Activated CD4-positive, alpha-beta T cell treated with anti-CD3 and anti-CD28 coated beads, Interleukin-2, amount 10 ng/mL, durations not matched to agents 7 days and 5 days (primary cell): ENCODE measurements around the gene TCF3. TPM values are rescaled to one million over a fixed set of nuclear protein-coding genes. Genes with fewer than 3 reads are reported as not detected.

ENCODE experiments used
- CTCF ChIA-PET: fragments of 350-600 bp; sonication (Branson Sonifier 250); formaldehyde crosslinking; loops from one replicate; lab custom pipeline; 2021; ENCODE audit warnings: antibody characterized with exemption; lab: Charles Lee
- POLR2A ChIA-PET: fragments of 350-600 bp; sonication (Branson Sonifier 250); formaldehyde crosslinking; loops from one replicate; lab custom pipeline; 2021; ENCODE audit warnings: antibody characterized with exemption; lab: Charles Lee
- DNase-seq: peaks from one replicate; pipeline ENCODE4 v3.0.0-alpha.2; 2020
- H3K27ac Mint-ChIP-seq: one replicate; pipeline ENCODE4 v1.8.0; 2021; ENCODE audit warnings: mild to moderate bottlenecking, moderate library complexity, mixed read lengths
- H3K27me3 Mint-ChIP-seq: one replicate; pipeline ENCODE4 v1.8.0; 2021; ENCODE audit warnings: mixed read lengths
- H3K36me3 Mint-ChIP-seq: one replicate; pipeline ENCODE4 v1.8.0; 2021; ENCODE audit warnings: low read depth, mixed read lengths
- H3K4me1 Mint-ChIP-seq: one replicate; pipeline ENCODE4 v1.8.0; 2021; ENCODE audit warnings: mixed read lengths
- H3K4me3 Mint-ChIP-seq: one replicate; pipeline ENCODE4 v1.8.0; 2021; ENCODE audit warnings: mild to moderate bottlenecking, moderate library complexity, mixed read lengths
- H3K9me3 Mint-ChIP-seq: one replicate; pipeline ENCODE4 v1.8.0; 2021; ENCODE audit warnings: mixed read lengths
- total RNA-seq, 2 experiments: library from RNA; stranded (reverse); gene quantifications; one replicate each; pipeline ENCODE4 v1.2.3, GENCODE V29; 2021

TCF3 gene
- total RNA-seq, 2 experiments from 2014 or later: 84.5 to 85.9 TPM

GRCh38 chr19:1605236-1606137, 46.9 kb downstream of the TCF3 start, which contains the start of gene UQCR11:
Gene UQCR11, minus strand, starts transcription at chr19:1605462. Its CDS starts 53 bp downstream, at chr19:1605409.
- CTCF ChIA-PET: interaction anchor here (1.0 to 3.2 kb wide), 5 partner anchors 12 to 45 kb away, joined by 3 to 13 read pairs (median 3); partner anchors contain the start of gene MBD3
- Mint-ChIP-seq H3K36me3 (peaks cover 9% of the 10 kb centered on the region), H3K27me3 (no peaks in the 10 kb centered on the region), H3K4me3 (peak within 1 kb of the TSS; percentile 99), H3K9me3 (no peaks in the 10 kb centered on the region), H3K4me1 (peaks cover 56% of the 10 kb centered on the region), H3K27ac (peak within 1 kb of the TSS; percentile 99)
- POLR2A ChIA-PET: interaction anchor here (0.5 to 1.0 kb wide), 2 partner anchors 13 to 742 kb away, joined by 3 to 7 read pairs; partner anchors contain the start of gene MBD3
- DNase-seq: peak; percentile 94

- peaks cover 21% of the 10 kb centered on the region for H3K36me3 Mint-ChIP-seq
- H3K27me3 Mint-ChIP-seq: no peaks in the 10 kb centered on the region
- no peak for DNase-seq
- no peak overlapping the region for H3K27ac Mint-ChIP-seq
- peaks cover 36% of the 10 kb centered on the region for H3K4me1 Mint-ChIP-seq
- no peak overlapping the region for H3K4me3 Mint-ChIP-seq
- no peaks in the 10 kb centered on the region for H3K9me3 Mint-ChIP-seq
- ChIA-PET CTCF (interaction anchor here (1.0 kb wide), 2 partner anchors 23 to 219 kb away, joined by 3 to 4 read pairs; partner anchors contain the start of gene NDUFS7), POLR2A (no interaction called here)
Observed at GRCh38 chr19:1602091-1602707, 50.2 kb downstream of the TCF3 start.

GRCh38 chr19:1601613-1602064, 50.8 kb downstream of the TCF3 start:
- Mint-ChIP-seq H3K27me3 (no peaks in the 10 kb centered on the region), H3K9me3 (no peaks in the 10 kb centered on the region), H3K36me3 (peaks cover 22% of the 10 kb centered on the region), H3K4me3 (no peak overlapping the region), H3K4me1 (peaks cover 32% of the 10 kb centered on the region), H3K27ac (no peak overlapping the region)
- ChIA-PET POLR2A (no interaction called here), CTCF (interaction anchor here (0.6 to 1.0 kb wide), 3 partner anchors 23 to 218 kb away, joined by 3 to 4 read pairs (median 3); partner anchors contain the start of gene NDUFS7)
- DNase-seq: no peak

- H3K36me3 Mint-ChIP-seq: peaks cover 24% of the 10 kb centered on the region
- no peak for DNase-seq
- no peaks in the 10 kb centered on the region for H3K9me3 Mint-ChIP-seq
- H3K27ac Mint-ChIP-seq: no peak overlapping the region
- ChIA-PET POLR2A (no interaction called here), CTCF (interaction anchor here (0.6 kb wide), 1 partner anchor 51 kb away, joined by 3 read pairs; no protein-coding TSS in a partner anchor)
- no peak overlapping the region for H3K4me3 Mint-ChIP-seq
- H3K27me3 Mint-ChIP-seq: no peaks in the 10 kb centered on the region
- peaks cover 19% of the 10 kb centered on the region for H3K4me1 Mint-ChIP-seq
Observed at GRCh38 chr19:1599460-1599846, 53.0 kb downstream of the TCF3 start.

- no peaks in the 10 kb centered on the region for H3K27me3 Mint-ChIP-seq
- no peak overlapping the region for H3K4me3 Mint-ChIP-seq
- peaks cover 14% of the 10 kb centered on the region for H3K4me1 Mint-ChIP-seq
- ChIA-PET CTCF (interaction anchor here (1.1 kb wide), 1 partner anchor 9 kb away, joined by 3 read pairs; no protein-coding TSS in a partner anchor), POLR2A (interaction anchor here (0.5 kb wide), 1 partner anchor 71 kb away, joined by 3 read pairs; no protein-coding TSS in a partner anchor)
- H3K36me3 Mint-ChIP-seq: peaks cover 22% of the 10 kb centered on the region
- no peak overlapping the region for H3K27ac Mint-ChIP-seq
- no peaks in the 10 kb centered on the region for H3K9me3 Mint-ChIP-seq
- DNase-seq: no peak
Observed at GRCh38 chr19:1598777-1599459, 53.5 kb downstream of the TCF3 start.

GRCh38 chr19:1593501-1593772, 59.0 kb downstream of the TCF3 start:
- CTCF ChIA-PET: interaction anchor here (0.8 to 2.4 kb wide), 2 partner anchors 9 to 11 kb away, joined by 3 to 13 read pairs; partner anchors contain the start of gene UQCR11
- DNase-seq: no peak
- H3K9me3 Mint-ChIP-seq: no peaks in the 10 kb centered on the region
- peak overlapping the region; percentile 85 for H3K4me3 Mint-ChIP-seq
- H3K27ac Mint-ChIP-seq: no peak overlapping the region
- POLR2A ChIA-PET: interaction anchor here (0.6 kb wide), 1 partner anchor 58 kb away, joined by 3 read pairs; no protein-coding TSS in a partner anchor
- peaks cover 21% of the 10 kb centered on the region for H3K4me1 Mint-ChIP-seq
- H3K36me3 Mint-ChIP-seq: peaks cover 12% of the 10 kb centered on the region
- no peaks in the 10 kb centered on the region for H3K27me3 Mint-ChIP-seq

- ChIA-PET CTCF (interaction anchor here (0.6 to 2.4 kb wide), 4 partner anchors 8 to 203 kb away, joined by 3 to 13 read pairs (median 4); partner anchors contain the start of gene UQCR11), POLR2A (interaction anchor here (0.6 kb wide), 2 partner anchors 13 to 58 kb away, joined by 3 read pairs; no protein-coding TSS in a partner anchor)
- peak within 1 kb of the TSS; percentile 93 for H3K27ac Mint-ChIP-seq
- H3K4me1 Mint-ChIP-seq: peaks cover 21% of the 10 kb centered on the region
- peaks cover 11% of the 10 kb centered on the region for H3K36me3 Mint-ChIP-seq
- H3K9me3 Mint-ChIP-seq: no peaks in the 10 kb centered on the region
- DNase-seq: peak; percentile 87
- H3K4me3 Mint-ChIP-seq: peak within 1 kb of the TSS; percentile 86
- H3K27me3 Mint-ChIP-seq: no peaks in the 10 kb centered on the region
Observed at GRCh38 chr19:1592755-1593500, 59.5 kb downstream of the TCF3 start, which contains the start of gene MBD3. Gene MBD3, minus strand, starts transcription at chr19:1592865. Its CDS starts 234 bp downstream, at chr19:1592631.

GRCh38 chr19:1592024-1592754, 60.2 kb downstream of the TCF3 start:
- H3K4me3 Mint-ChIP-seq: peak overlapping the region; percentile 86
- no peaks in the 10 kb centered on the region for H3K9me3 Mint-ChIP-seq
- DNase-seq: peak; percentile 82
- H3K27ac Mint-ChIP-seq: peak overlapping the region; percentile 93
- CTCF ChIA-PET: interaction anchor here (0.7 to 2.4 kb wide), 3 partner anchors 12 to 135 kb away, joined by 3 to 13 read pairs (median 4); partner anchors contain the start of gene UQCR11
- H3K4me1 Mint-ChIP-seq: peaks cover 21% of the 10 kb centered on the region
- POLR2A ChIA-PET: interaction anchor here (0.6 kb wide), 1 partner anchor 14 kb away, joined by 3 read pairs; no protein-coding TSS in a partner anchor
- H3K27me3 Mint-ChIP-seq: no peaks in the 10 kb centered on the region
- H3K36me3 Mint-ChIP-seq: peaks cover 3% of the 10 kb centered on the region

GRCh38 chr19:1591421-1592023, 60.9 kb downstream of the TCF3 start:
- ChIA-PET POLR2A (no interaction called here), CTCF (interaction anchor here (0.8 to 1.5 kb wide), 3 partner anchors 14 to 134 kb away, joined by 3 to 4 read pairs (median 3); partner anchors contain the start of gene UQCR11)
- H3K4me3 Mint-ChIP-seq: peak overlapping the region; percentile 86
- H3K36me3 Mint-ChIP-seq: peaks cover 2% of the 10 kb centered on the region
- no peaks in the 10 kb centered on the region for H3K27me3 Mint-ChIP-seq
- no peaks in the 10 kb centered on the region for H3K9me3 Mint-ChIP-seq
- peaks cover 21% of the 10 kb centered on the region for H3K4me1 Mint-ChIP-seq
- DNase-seq: no peak
- peak overlapping the region; percentile 93 for H3K27ac Mint-ChIP-seq

GRCh38 chr19:1590641-1591397, 61.6 kb downstream of the TCF3 start:
- peaks cover 21% of the 10 kb centered on the region for H3K4me1 Mint-ChIP-seq
- DNase-seq: peak; percentile 39
- H3K27ac Mint-ChIP-seq: peak overlapping the region; percentile 93
- CTCF ChIA-PET: interaction anchor here (0.8 to 1.5 kb wide), 3 partner anchors 14 to 133 kb away, joined by 3 to 4 read pairs (median 3); partner anchors contain the start of gene UQCR11
- H3K9me3 Mint-ChIP-seq: no peaks in the 10 kb centered on the region
- POLR2A ChIA-PET: no interaction called here
- peak overlapping the region; percentile 86 for H3K4me3 Mint-ChIP-seq
- H3K36me3 Mint-ChIP-seq: peaks cover 3% of the 10 kb centered on the region
- no peaks in the 10 kb centered on the region for H3K27me3 Mint-ChIP-seq
